H4 (cell line): ENCODE results near the gene MRPS2. TPM values are rescaled to one million over a fixed set of nuclear protein-coding genes. Genes with fewer than 3 reads are reported as not detected.
A peak's percentile ranks its signal among the peaks of the same experiment; 100 is the strongest.
"Not testable (repeated sequence)": the region's sequence is repeated elsewhere in the genome, so short reads cannot be mapped to it uniquely, and the experiment has no call there.

ENCODE experiments used
- DNase-seq: peaks from one replicate; pipeline ENCODE4 v3.0.0-alpha.2; 2015; ENCODE audit warnings: low spot score
- total RNA-seq: library from RNA; depleted of rRNA; stranded (reverse); fragments of >200 nt; shearing (Covaris generic); gene quantifications from 2 replicates; pipeline ENCODE4 v1.2.3, GENCODE V29; 2014

Gene MRPS2
- total RNA-seq, 1 experiment from 2014 or later: 34.6 TPM

GRCh38 chr9:135499326-135500070, 984 bp upstream of the MRPS2 start:
- DNase-seq: peak; percentile 79

- DNase-seq: no peak
These were observed 384 bp upstream of the MRPS2 start for GRCh38 chr9:135500071-135500524.

GRCh38 chr9:135501261-135502167, 1.0 kb downstream of the MRPS2 start:
- DNase-seq: no peak

GRCh38 chr9:135502168-135502872, 1.8 kb downstream of the MRPS2 start:
- no peak for DNase-seq

GRCh38 chr9:135502873-135503321, 2.4 kb downstream of the MRPS2 start:
- DNase-seq: no peak

- no peak for DNase-seq
These were observed 3.1 kb downstream of the MRPS2 start for GRCh38 chr9:135503371-135504261.

- DNase-seq: peak; percentile 48
These were observed 4.1 kb downstream of the MRPS2 start for GRCh38 chr9:135504262-135505243.

- DNase-seq: no peak
These were observed 5.1 kb downstream of the MRPS2 start for GRCh38 chr9:135505406-135506187.

- no peak for DNase-seq
These were observed 6.0 kb downstream of the MRPS2 start for GRCh38 chr9:135506327-135507103.

- DNase-seq: no peak
These were observed 6.9 kb downstream of the MRPS2 start for GRCh38 chr9:135507104-135508035.

- no peak for DNase-seq
These were observed 7.8 kb downstream of the MRPS2 start for GRCh38 chr9:135508211-135508820.

- DNase-seq: no peak
These were observed 9.0 kb downstream of the MRPS2 start for GRCh38 chr9:135509458-135509857.

- DNase-seq: no peak
These were observed 11.7 kb downstream of the MRPS2 start for GRCh38 chr9:135512241-135512603.

- no peak for DNase-seq
These were observed 12.4 kb downstream of the MRPS2 start for GRCh38 chr9:135512904-135513303.

GRCh38 chr9:135513351-135513846, 12.9 kb downstream of the MRPS2 start:
- no peak for DNase-seq

- not testable (repeated sequence) for DNase-seq
These were observed 13.4 kb downstream of the MRPS2 start for GRCh38 chr9:135513906-135514305.
